Osteocyte (in vitro differentiated cells): Measurements from ENCODE around the gene SORT1. TPM values are rescaled to one million over a fixed set of nuclear protein-coding genes. Genes with fewer than 3 reads are reported as not detected.
"Not testable (repeated sequence)": the region's sequence is repeated elsewhere in the genome, so short reads cannot be mapped to it uniquely, and the experiment has no call there.

Source experiments
- DNase-seq: peaks from one replicate; pipeline ENCODE4 v3.0.0; 2021; ENCODE audit warnings: mixed read lengths; ENCODE audit not compliant: unreplicated experiment; ENCODE audit errors: extremely low spot score
- H3K27ac Mint-ChIP-seq: one replicate; pipeline ENCODE4 v1.8.0; 2021; ENCODE audit warnings: mild to moderate bottlenecking, mixed read lengths; ENCODE audit not compliant: unreplicated experiment
- H3K27me3 Mint-ChIP-seq: one replicate; pipeline ENCODE4 v1.8.0; 2021; ENCODE audit warnings: mixed read lengths; ENCODE audit not compliant: unreplicated experiment
- H3K36me3 Mint-ChIP-seq: one replicate; pipeline ENCODE4 v1.8.0; 2021; ENCODE audit warnings: mixed read lengths; ENCODE audit not compliant: unreplicated experiment
- H3K4me1 Mint-ChIP-seq: one replicate; pipeline ENCODE4 v1.8.0; 2021; ENCODE audit warnings: mixed read lengths; ENCODE audit not compliant: unreplicated experiment
- H3K4me3 Mint-ChIP-seq: one replicate; pipeline ENCODE4 v1.8.0; 2021; ENCODE audit warnings: mild to moderate bottlenecking, moderate library complexity, mixed read lengths; ENCODE audit not compliant: unreplicated experiment
- H3K9me3 Mint-ChIP-seq: one replicate; pipeline ENCODE4 v1.8.0; 2021; ENCODE audit warnings: mixed read lengths; ENCODE audit not compliant: unreplicated experiment
- total RNA-seq: library from RNA; stranded (reverse); gene quantifications from 2 replicates; pipeline ENCODE4 v1.2.1, GENCODE V29; 2021
- TF ChIP-seq, protein P1 (sequence below): fragments of 200-600 bp; sonication (generic); IDR thresholded peaks from 2 replicates; pipeline ENCODE4 v1.5.0; 2021; ENCODE audit warnings: antibody characterized with exemption, mild to moderate bottlenecking, moderate library complexity

The SORT1 gene
- total RNA-seq, 1 donor from 2014 or later = 71.4 TPM

DNA sequence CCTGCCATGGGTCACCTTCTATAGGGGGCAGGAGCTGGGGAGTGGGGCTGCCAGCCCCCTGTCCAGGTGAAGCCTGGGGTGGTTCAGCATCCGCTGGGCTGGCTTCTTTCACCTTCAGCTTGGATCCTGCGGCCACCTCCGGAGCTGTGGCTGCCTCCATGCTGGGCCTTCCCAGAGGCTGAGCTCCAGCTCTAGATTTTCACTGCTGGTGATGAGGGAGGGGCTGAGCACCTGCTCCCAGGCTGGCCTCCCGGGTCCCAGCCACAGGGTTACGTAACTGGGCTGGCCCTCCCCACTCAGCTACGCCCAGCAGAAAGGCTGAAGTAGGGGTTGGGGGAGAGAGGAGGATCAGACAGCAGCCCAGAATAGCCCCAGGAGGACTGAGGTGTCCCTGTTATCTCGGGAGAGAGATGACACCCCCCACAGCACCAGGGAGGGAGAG, 90.9 kb downstream of the SORT1 start, which contains the start of gene MYBPHL:
Gene MYBPHL (minus strand): TSS at position 180 of the 442 bp plus-strand sequence. CDS start 20 bp downstream, at position 160.
- Mint-ChIP-seq H3K27ac (no peak within 1 kb of the TSS), H3K4me3 (no peak within 1 kb of the TSS), H3K4me1 (peaks cover 7% of the 10 kb centered on the region), H3K36me3 (peaks cover 11% of the 10 kb centered on the region), H3K27me3 (no peaks in the 10 kb centered on the region), H3K9me3 (no peaks in the 10 kb centered on the region)
- no peak for DNase-seq
- TF ChIP-seq, protein P1, sequence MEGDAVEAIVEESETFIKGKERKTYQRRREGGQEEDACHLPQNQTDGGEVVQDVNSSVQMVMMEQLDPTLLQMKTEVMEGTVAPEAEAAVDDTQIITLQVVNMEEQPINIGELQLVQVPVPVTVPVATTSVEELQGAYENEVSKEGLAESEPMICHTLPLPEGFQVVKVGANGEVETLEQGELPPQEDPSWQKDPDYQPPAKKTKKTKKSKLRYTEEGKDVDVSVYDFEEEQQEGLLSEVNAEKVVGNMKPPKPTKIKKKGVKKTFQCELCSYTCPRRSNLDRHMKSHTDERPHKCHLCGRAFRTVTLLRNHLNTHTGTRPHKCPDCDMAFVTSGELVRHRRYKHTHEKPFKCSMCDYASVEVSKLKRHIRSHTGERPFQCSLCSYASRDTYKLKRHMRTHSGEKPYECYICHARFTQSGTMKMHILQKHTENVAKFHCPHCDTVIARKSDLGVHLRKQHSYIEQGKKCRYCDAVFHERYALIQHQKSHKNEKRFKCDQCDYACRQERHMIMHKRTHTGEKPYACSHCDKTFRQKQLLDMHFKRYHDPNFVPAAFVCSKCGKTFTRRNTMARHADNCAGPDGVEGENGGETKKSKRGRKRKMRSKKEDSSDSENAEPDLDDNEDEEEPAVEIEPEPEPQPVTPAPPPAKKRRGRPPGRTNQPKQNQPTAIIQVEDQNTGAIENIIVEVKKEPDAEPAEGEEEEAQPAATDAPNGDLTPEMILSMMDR = no peak

DNA sequence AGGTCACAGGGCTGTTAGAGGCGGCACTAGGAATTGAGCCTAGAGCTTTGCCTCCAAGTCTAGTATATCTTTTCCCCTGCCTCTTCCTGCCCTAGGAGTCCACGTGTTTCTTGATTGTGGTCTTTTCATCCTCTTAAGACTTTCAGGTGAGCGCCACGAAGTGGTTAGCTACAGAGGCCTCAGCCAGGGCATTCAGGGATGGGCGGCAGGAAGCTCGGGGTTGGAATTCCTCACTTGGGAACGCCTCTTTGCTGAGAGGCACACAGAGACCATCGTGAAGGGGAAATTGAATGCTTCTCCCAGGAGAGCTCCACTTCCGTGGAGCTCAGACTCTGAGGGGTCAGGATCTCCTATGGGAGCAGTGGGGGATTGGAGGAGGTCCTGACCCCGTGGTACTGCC, 91.7 kb downstream of the SORT1 start:
- H3K4me1 Mint-ChIP-seq, H3K27ac Mint-ChIP-seq, H3K9me3 Mint-ChIP-seq, H3K4me3 Mint-ChIP-seq, H3K27me3 Mint-ChIP-seq, DNase-seq, H3K36me3 Mint-ChIP-seq: not testable (repeated sequence)

DNA sequence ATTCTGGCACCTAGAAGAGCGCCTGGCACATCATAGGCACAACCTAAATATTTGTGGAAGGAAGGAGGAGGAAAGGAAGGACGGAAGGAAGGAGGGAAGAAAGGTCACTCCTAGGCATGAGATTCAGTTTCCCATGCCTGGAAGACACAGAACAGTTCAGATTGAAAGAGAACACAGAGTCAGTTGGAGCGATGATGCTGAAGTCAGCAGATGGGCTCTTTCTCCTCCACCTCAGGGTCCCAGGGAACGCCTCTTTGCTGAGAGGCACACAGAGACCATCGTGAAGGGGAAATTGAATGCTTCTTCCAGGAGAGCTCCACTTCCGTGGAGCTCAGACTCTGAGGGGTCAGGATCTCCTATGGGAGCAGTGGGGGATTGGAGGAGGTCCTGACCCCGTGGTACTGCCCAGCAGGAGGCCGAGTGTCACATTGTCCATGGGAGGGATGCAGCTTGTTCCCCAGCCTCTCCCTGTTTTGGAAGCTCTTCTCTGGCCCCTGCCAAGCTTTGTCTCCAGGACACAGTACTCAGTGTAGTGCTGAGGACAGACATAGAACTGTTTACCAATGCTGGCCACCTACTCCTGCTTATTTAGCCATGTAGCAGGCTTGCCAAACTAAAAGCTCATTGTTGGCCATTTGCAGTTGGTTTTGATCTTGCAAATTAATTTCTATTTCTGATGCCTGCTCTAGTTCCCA, 93.3 kb downstream of the SORT1 start:
- TF ChIP-seq, protein P1 = no peak
- Mint-ChIP-seq H3K36me3 (peaks cover 5% of the 10 kb centered on the region), H3K27me3 (no peaks in the 10 kb centered on the region), H3K9me3 (no peaks in the 10 kb centered on the region), H3K27ac (no peak overlapping the region), H3K4me3 (no peak overlapping the region), H3K4me1 (peaks cover 16% of the 10 kb centered on the region)
- DNase-seq = no peak

DNA sequence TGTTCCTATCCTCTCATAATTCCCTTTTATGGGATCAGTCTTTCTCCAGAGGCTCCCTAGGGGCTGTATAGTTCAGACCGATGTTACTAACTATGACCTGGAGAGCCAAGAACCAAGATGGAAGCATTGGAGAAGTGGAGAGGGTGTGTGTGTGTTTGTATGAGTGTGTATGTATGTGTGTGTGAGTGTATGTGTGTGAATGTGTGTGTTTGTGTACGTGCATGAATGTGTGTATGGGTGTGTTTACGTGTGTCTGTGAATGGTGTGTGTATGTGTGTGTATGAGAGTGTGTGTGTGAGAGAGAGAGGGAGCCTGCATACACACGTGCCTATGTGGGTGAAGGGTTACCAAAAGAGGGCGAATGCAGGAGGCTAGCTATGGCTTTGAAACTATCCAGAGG, 95.8 kb downstream of the SORT1 start:
- H3K4me1 Mint-ChIP-seq = peaks cover 29% of the 10 kb centered on the region
- no peak for DNase-seq
- H3K4me3 Mint-ChIP-seq = no peak overlapping the region
- TF ChIP-seq, protein P1 = no peak
- no peak overlapping the region for H3K27ac Mint-ChIP-seq
- H3K36me3 Mint-ChIP-seq = no peaks in the 10 kb centered on the region
- H3K9me3 Mint-ChIP-seq = no peaks in the 10 kb centered on the region
- no peaks in the 10 kb centered on the region for H3K27me3 Mint-ChIP-seq

DNA sequence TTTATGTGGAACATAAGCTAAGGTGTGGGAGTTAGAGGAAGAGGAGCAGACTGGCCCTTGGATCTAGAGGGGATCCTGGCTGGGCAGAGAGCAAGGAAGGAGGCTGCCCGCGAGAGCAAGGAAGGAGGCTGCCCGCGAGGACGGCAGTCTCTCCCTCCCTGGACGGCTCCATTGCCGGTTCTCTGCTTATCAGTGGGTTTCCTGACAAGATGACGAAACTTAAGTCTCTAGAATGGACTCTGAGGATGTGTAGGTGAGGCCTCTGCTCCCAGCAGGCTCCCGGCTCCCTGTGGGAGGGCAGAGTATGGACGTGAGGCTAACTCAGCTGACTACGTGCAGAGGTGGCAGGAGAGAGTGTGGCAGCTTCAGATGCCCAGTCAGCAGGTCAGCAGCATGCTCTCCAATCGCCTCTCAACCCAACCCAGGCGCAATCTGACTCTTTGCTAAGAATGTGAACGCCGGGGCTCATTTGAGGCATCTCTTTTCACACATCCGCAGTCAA, 97.0 kb downstream of the SORT1 start:
- no peak overlapping the region for H3K4me3 Mint-ChIP-seq
- TF ChIP-seq, protein P1 = no peak
- DNase-seq = no peak
- H3K36me3 Mint-ChIP-seq = no peaks in the 10 kb centered on the region
- H3K27ac Mint-ChIP-seq = no peak overlapping the region
- no peaks in the 10 kb centered on the region for H3K27me3 Mint-ChIP-seq
- peaks cover 23% of the 10 kb centered on the region for H3K4me1 Mint-ChIP-seq
- H3K9me3 Mint-ChIP-seq = no peaks in the 10 kb centered on the region
